Measurements from ENCODE around the gene IL31RA.

Gene IL31RA

DNA sequence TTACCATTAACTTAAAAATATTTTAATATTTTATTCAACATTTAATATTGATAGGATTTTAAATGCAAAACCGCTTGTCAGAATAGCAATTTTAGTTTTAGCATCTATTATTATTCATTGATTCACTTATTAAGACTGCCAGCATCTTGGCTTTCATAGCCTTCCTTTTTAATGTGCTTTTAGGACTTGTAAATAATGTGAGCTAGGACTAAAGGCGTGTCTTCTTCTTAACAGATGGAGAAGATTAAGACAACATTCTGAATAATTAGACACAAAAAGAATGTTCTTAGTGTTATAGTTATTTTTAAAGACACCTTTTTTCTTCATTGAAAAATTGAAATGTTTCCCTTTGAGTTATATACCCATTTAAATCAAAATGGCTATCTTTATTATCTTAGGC is 6.9 kb downstream of the IL31RA start:
- TF ChIP-seq ZFP3 (CRISPR knock-in tag; IDR thresholded peaks at IDR 0.05) (no peak), ZNF70 (CRISPR knock-in tag; IDR thresholded peaks at IDR 0.05) (no peak), ZNF565 (CRISPR knock-in tag; conservative IDR thresholded peaks at IDR 0.05; ENCODE audit: low read depth) (no peak), ZC3H10 (CRISPR knock-in tag; IDR thresholded peaks at IDR 0.05) (no peak), RARB (CRISPR knock-in tag; IDR thresholded peaks at IDR 0.05) (no peak), TCF4 (CRISPR knock-in tag; IDR thresholded peaks at IDR 0.05; ENCODE audit: borderline replicate concordance) (no peak), CSDC2 (CRISPR knock-in tag; IDR thresholded peaks at IDR 0.05) (no peak), TOX (CRISPR knock-in tag; IDR thresholded peaks at IDR 0.05; ENCODE audit: borderline replicate concordance) (no peak), ZFP30 (CRISPR knock-in tag; IDR thresholded peaks at IDR 0.05) (no peak), GLIS3 (CRISPR knock-in tag; IDR thresholded peaks at IDR 0.05) (no peak), OSR1 (CRISPR knock-in tag; IDR thresholded peaks at IDR 0.05) (no peak), BACH2 (CRISPR knock-in tag; IDR thresholded peaks at IDR 0.05; ENCODE audit: borderline replicate concordance) (no peak), ISL1 (CRISPR knock-in tag; IDR thresholded peaks at IDR 0.05) (no peak)
- TF ChIP-seq, protein P1, sequence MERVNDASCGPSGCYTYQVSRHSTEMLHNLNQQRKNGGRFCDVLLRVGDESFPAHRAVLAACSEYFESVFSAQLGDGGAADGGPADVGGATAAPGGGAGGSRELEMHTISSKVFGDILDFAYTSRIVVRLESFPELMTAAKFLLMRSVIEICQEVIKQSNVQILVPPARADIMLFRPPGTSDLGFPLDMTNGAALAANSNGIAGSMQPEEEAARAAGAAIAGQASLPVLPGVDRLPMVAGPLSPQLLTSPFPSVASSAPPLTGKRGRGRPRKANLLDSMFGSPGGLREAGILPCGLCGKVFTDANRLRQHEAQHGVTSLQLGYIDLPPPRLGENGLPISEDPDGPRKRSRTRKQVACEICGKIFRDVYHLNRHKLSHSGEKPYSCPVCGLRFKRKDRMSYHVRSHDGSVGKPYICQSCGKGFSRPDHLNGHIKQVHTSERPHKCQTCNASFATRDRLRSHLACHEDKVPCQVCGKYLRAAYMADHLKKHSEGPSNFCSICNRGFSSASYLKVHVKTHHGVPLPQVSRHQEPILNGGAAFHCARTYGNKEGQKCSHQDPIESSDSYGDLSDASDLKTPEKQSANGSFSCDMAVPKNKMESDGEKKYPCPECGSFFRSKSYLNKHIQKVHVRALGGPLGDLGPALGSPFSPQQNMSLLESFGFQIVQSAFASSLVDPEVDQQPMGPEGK (CRISPR knock-in tag; IDR thresholded peaks at IDR 0.05; ENCODE audit: borderline replicate concordance) = no peak
- TF ChIP-seq, protein P2, sequence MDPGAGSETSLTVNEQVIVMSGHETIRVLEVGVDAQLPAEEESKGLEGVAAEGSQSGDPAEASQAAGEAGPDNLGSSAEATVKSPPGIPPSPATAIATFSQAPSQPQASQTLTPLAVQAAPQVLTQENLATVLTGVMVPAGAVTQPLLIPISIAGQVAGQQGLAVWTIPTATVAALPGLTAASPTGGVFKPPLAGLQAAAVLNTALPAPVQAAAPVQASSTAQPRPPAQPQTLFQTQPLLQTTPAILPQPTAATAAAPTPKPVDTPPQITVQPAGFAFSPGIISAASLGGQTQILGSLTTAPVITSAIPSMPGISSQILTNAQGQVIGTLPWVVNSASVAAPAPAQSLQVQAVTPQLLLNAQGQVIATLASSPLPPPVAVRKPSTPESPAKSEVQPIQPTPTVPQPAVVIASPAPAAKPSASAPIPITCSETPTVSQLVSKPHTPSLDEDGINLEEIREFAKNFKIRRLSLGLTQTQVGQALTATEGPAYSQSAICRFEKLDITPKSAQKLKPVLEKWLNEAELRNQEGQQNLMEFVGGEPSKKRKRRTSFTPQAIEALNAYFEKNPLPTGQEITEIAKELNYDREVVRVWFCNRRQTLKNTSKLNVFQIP (CRISPR knock-in tag; IDR thresholded peaks at IDR 0.05; ENCODE audit: borderline replicate concordance, low read depth) = no peak
- TF ChIP-seq, protein P3, sequence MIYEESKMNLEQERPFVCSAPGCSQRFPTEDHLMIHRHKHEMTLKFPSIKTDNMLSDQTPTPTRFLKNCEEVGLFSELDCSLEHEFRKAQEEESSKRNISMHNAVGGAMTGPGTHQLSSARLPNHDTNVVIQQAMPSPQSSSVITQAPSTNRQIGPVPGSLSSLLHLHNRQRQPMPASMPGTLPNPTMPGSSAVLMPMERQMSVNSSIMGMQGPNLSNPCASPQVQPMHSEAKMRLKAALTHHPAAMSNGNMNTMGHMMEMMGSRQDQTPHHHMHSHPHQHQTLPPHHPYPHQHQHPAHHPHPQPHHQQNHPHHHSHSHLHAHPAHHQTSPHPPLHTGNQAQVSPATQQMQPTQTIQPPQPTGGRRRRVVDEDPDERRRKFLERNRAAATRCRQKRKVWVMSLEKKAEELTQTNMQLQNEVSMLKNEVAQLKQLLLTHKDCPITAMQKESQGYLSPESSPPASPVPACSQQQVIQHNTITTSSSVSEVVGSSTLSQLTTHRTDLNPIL (CRISPR knock-in tag; IDR thresholded peaks at IDR 0.05; ENCODE audit: low read depth) = no peak
- TF ChIP-seq, protein P4, sequence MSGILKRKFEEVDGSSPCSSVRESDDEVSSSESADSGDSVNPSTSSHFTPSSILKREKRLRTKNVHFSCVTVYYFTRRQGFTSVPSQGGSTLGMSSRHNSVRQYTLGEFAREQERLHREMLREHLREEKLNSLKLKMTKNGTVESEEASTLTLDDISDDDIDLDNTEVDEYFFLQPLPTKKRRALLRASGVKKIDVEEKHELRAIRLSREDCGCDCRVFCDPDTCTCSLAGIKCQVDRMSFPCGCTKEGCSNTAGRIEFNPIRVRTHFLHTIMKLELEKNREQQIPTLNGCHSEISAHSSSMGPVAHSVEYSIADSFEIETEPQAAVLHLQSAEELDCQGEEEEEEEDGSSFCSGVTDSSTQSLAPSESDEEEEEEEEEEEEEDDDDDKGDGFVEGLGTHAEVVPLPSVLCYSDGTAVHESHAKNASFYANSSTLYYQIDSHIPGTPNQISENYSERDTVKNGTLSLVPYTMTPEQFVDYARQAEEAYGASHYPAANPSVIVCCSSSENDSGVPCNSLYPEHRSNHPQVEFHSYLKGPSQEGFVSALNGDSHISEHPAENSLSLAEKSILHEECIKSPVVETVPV (CRISPR knock-in tag; IDR thresholded peaks at IDR 0.05) = no peak
- TF ChIP-seq, protein P5, sequence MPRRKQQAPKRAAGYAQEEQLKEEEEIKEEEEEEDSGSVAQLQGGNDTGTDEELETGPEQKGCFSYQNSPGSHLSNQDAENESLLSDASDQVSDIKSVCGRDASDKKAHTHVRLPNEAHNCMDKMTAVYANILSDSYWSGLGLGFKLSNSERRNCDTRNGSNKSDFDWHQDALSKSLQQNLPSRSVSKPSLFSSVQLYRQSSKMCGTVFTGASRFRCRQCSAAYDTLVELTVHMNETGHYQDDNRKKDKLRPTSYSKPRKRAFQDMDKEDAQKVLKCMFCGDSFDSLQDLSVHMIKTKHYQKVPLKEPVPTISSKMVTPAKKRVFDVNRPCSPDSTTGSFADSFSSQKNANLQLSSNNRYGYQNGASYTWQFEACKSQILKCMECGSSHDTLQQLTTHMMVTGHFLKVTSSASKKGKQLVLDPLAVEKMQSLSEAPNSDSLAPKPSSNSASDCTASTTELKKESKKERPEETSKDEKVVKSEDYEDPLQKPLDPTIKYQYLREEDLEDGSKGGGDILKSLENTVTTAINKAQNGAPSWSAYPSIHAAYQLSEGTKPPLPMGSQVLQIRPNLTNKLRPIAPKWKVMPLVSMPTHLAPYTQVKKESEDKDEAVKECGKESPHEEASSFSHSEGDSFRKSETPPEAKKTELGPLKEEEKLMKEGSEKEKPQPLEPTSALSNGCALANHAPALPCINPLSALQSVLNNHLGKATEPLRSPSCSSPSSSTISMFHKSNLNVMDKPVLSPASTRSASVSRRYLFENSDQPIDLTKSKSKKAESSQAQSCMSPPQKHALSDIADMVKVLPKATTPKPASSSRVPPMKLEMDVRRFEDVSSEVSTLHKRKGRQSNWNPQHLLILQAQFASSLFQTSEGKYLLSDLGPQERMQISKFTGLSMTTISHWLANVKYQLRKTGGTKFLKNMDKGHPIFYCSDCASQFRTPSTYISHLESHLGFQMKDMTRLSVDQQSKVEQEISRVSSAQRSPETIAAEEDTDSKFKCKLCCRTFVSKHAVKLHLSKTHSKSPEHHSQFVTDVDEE (CRISPR knock-in tag; IDR thresholded peaks at IDR 0.05) = no peak
- no peak for ATAC-seq

DNA sequence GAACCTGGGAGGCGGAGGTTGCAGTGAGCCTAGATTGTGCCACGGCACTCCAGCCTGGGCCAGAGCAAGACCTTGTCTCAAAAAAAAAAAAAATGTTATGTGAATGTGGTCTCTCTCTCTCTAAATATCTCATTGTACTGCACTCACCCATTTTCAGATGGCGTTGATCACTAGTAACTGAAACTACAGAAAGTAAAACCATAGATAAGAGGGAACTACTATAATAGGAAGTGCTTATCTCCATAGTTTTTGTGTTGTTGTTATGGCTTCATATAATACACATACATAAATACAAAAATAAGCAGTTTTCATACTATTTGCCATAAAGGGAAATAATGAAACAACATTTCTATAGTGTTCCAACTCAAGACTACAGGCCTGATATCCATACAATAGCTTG is 9.1 kb downstream of the IL31RA start:
- no peak for ATAC-seq
- no peak for TF ChIP-seq ARNTL (CRISPR knock-in tag; IDR thresholded peaks at IDR 0.05; ENCODE audit: borderline replicate concordance, low read depth)
- TF ChIP-seq ZNF565 (CRISPR knock-in tag; conservative IDR thresholded peaks at IDR 0.05; ENCODE audit: low read depth) = no peak
- TF ChIP-seq, protein P2 (CRISPR knock-in tag; IDR thresholded peaks at IDR 0.05; ENCODE audit: borderline replicate concordance, low read depth) = no peak
- no peak for TF ChIP-seq GLIS3 (CRISPR knock-in tag; IDR thresholded peaks at IDR 0.05)
- TF ChIP-seq PPARA (CRISPR knock-in tag; IDR thresholded peaks at IDR 0.05; ENCODE audit: borderline replicate concordance) = no peak
- TF ChIP-seq ZC3H10 (CRISPR knock-in tag; IDR thresholded peaks at IDR 0.05) = no peak
- no peak for TF ChIP-seq OSR1 (CRISPR knock-in tag; IDR thresholded peaks at IDR 0.05)
- TF ChIP-seq, protein P3 (CRISPR knock-in tag; IDR thresholded peaks at IDR 0.05; ENCODE audit: low read depth) = no peak
- TF ChIP-seq CSDC2 (CRISPR knock-in tag; IDR thresholded peaks at IDR 0.05) = no peak
- TF ChIP-seq, protein P5 (CRISPR knock-in tag; IDR thresholded peaks at IDR 0.05) = no peak
- no peak for TF ChIP-seq ZNF70 (CRISPR knock-in tag; IDR thresholded peaks at IDR 0.05)
- TF ChIP-seq ISL1 (CRISPR knock-in tag; IDR thresholded peaks at IDR 0.05) = no peak
- TF ChIP-seq, protein P4 (CRISPR knock-in tag; IDR thresholded peaks at IDR 0.05) = no peak
- no peak for TF ChIP-seq TCF4 (CRISPR knock-in tag; IDR thresholded peaks at IDR 0.05; ENCODE audit: borderline replicate concordance)
- no peak for TF ChIP-seq ZNF8 (CRISPR knock-in tag; IDR thresholded peaks at IDR 0.05)
